ENCODE measurements around the gene ARL13B.

GRCh38 chr3:93988764-93989163 is 8.8 kb downstream of the ARL13B start:
- TF ChIP-seq CTCF (IDR thresholded peaks at IDR 0.05; ENCODE audit: low read length): no peak
- no peak for TF ChIP-seq EZH2 (IDR thresholded peaks at IDR 0.05; ENCODE audit: borderline replicate concordance, low read length)
